ENCODE data around the gene YPEL2.
"Not testable (repeated sequence)": the region's sequence is repeated elsewhere in the genome, so short reads cannot be mapped to it uniquely, and the experiment has no call there.

YPEL2 gene

GRCh38 chr17:59331129-59331928 is at the start of gene YPEL2:
Gene YPEL2, plus strand, starts transcription at chr17:59331655. Its CDS starts 21,755 bp downstream, at chr17:59353410.
- DNase-seq: peak; percentile 62

GRCh38 chr17:59284317-59284716 is 47.1 kb upstream of the YPEL2 start:
- DNase-seq: no peak

- no peak for DNase-seq
These were observed 44.0 kb upstream of the YPEL2 start for GRCh38 chr17:59287452-59287851.

GRCh38 chr17:59287891-59288290 is 43.6 kb upstream of the YPEL2 start:
- DNase-seq: no peak

GRCh38 chr17:59289981-59290301 is 41.5 kb upstream of the YPEL2 start:
- DNase-seq: no peak

- not testable (repeated sequence) for DNase-seq
These were observed 41.0 kb upstream of the YPEL2 start for GRCh38 chr17:59290302-59290998.

GRCh38 chr17:59292174-59292523 is 39.3 kb upstream of the YPEL2 start:
- DNase-seq: no peak

- no peak for DNase-seq
These were observed 35.3 kb upstream of the YPEL2 start for GRCh38 chr17:59296190-59296589.

- no peak for DNase-seq
These were observed 32.9 kb upstream of the YPEL2 start for GRCh38 chr17:59298521-59298920.

- no peak for DNase-seq
These were observed 31.9 kb upstream of the YPEL2 start for GRCh38 chr17:59299400-59300092.

GRCh38 chr17:59300941-59301340 is 30.5 kb upstream of the YPEL2 start:
- no peak for DNase-seq

- DNase-seq: no peak
These were observed 26.6 kb upstream of the YPEL2 start for GRCh38 chr17:59304811-59305210.

- no peak for DNase-seq
These were observed 21.1 kb upstream of the YPEL2 start for GRCh38 chr17:59310263-59310920.

- no peak for DNase-seq
These were observed 20.4 kb upstream of the YPEL2 start for GRCh38 chr17:59311051-59311468.

GRCh38 chr17:59311521-59311920 is 19.9 kb upstream of the YPEL2 start:
- DNase-seq: not testable (repeated sequence)

- no peak for DNase-seq
These were observed 15.6 kb upstream of the YPEL2 start for GRCh38 chr17:59315866-59316265.

GRCh38 chr17:59327121-59327980 is 4.1 kb upstream of the YPEL2 start:
- no peak for DNase-seq

- no peak for DNase-seq
These were observed 3.5 kb upstream of the YPEL2 start for GRCh38 chr17:59327981-59328290.

GRCh38 chr17:59328601-59329000 is 2.9 kb upstream of the YPEL2 start:
- no peak for DNase-seq

- no peak for DNase-seq
These were observed 2.0 kb upstream of the YPEL2 start for GRCh38 chr17:59329176-59330052.
